ENCODE results near the gene COG8. TPM values are rescaled to one million over a fixed set of nuclear protein-coding genes. Genes with fewer than 3 reads are reported as not detected.

Gene COG8
- total RNA-seq, 1 donor from 2014 or later: 32.4 TPM

GRCh38 chr16:69315486-69316311 is 23.7 kb downstream of the COG8 start:
- H4K20me1 ChIP-seq (ENCODE audit: insufficient read depth, low read length): peaks cover 61% of the 10 kb centered on the region
- H3K4me3 Mint-ChIP-seq (ENCODE audit: unreplicated experiment): no peak overlapping the region
- no peak overlapping the region for H3K27ac ChIP-seq (ENCODE audit: low read depth, low read length)
- peaks cover 13% of the 10 kb centered on the region for H3K4me1 ChIP-seq (ENCODE audit: insufficient read depth, low read length)
- H3K4me1 Mint-ChIP-seq (ENCODE audit: low read depth, unreplicated experiment): no peaks in the 10 kb centered on the region
- no peaks in the 10 kb centered on the region for H3K27me3 Mint-ChIP-seq (ENCODE audit: low read depth, unreplicated experiment)
- peaks cover 60% of the 10 kb centered on the region for H3K79me2 ChIP-seq (ENCODE audit: insufficient read depth, low read length)
- no peak overlapping the region for H3K27ac Mint-ChIP-seq (ENCODE audit: unreplicated experiment)
- TF ChIP-seq CTCF (IDR thresholded peaks at IDR 0.05; ENCODE audit: insufficient read depth, low read depth, low read length) (no peak), EZH2 (IDR thresholded peaks at IDR 0.05; ENCODE audit: insufficient read depth, low read length) (no peak)
- no peaks in the 10 kb centered on the region for H3K9me3 ChIP-seq (ENCODE audit: insufficient read depth, low read depth, low read length)
- DNase-seq (ENCODE audit: low read depth) (no peak), FAIRE-seq (no peak)
- H3K27me3 ChIP-seq (ENCODE audit: insufficient read depth, low read length): no peaks in the 10 kb centered on the region
- H2AFZ ChIP-seq (ENCODE audit: low read depth, low read length): no peak overlapping the region
- H3K9ac ChIP-seq (ENCODE audit: low read length): no peak overlapping the region
- H3K36me3 Mint-ChIP-seq (ENCODE audit: low read depth, unreplicated experiment): peaks cover 12% of the 10 kb centered on the region
- H3K4me2 ChIP-seq (ENCODE audit: low read length): no peak overlapping the region
- H3K9me3 Mint-ChIP-seq (ENCODE audit: unreplicated experiment): no peaks in the 10 kb centered on the region
- no peak overlapping the region for H3K4me3 ChIP-seq (ENCODE audit: insufficient read depth, low read depth, low read length)
- peaks cover 32% of the 10 kb centered on the region for H3K36me3 ChIP-seq (ENCODE audit: insufficient read depth, low read length)

GRCh38 chr16:69314534-69314933 is 24.8 kb downstream of the COG8 start:
- no peaks in the 10 kb centered on the region for H3K4me1 Mint-ChIP-seq (ENCODE audit: low read depth, unreplicated experiment)
- no peak overlapping the region for H2AFZ ChIP-seq (ENCODE audit: low read depth, low read length)
- peaks cover 57% of the 10 kb centered on the region for H3K79me2 ChIP-seq (ENCODE audit: insufficient read depth, low read length)
- peaks cover 14% of the 10 kb centered on the region for H3K36me3 Mint-ChIP-seq (ENCODE audit: low read depth, unreplicated experiment)
- no peak overlapping the region for H3K4me2 ChIP-seq (ENCODE audit: low read length)
- H4K20me1 ChIP-seq (ENCODE audit: insufficient read depth, low read length): peaks cover 52% of the 10 kb centered on the region
- H3K27me3 Mint-ChIP-seq (ENCODE audit: low read depth, unreplicated experiment): no peaks in the 10 kb centered on the region
- no peak overlapping the region for H3K4me3 Mint-ChIP-seq (ENCODE audit: unreplicated experiment)
- H3K27ac ChIP-seq (ENCODE audit: low read depth, low read length): no peak overlapping the region
- H3K27ac Mint-ChIP-seq (ENCODE audit: unreplicated experiment): no peak overlapping the region
- H3K27me3 ChIP-seq (ENCODE audit: insufficient read depth, low read length): no peaks in the 10 kb centered on the region
- H3K9me3 Mint-ChIP-seq (ENCODE audit: unreplicated experiment): no peaks in the 10 kb centered on the region
- H3K9me3 ChIP-seq (ENCODE audit: insufficient read depth, low read depth, low read length): no peaks in the 10 kb centered on the region
- TF ChIP-seq EZH2 (IDR thresholded peaks at IDR 0.05; ENCODE audit: insufficient read depth, low read length) (no peak), CTCF (IDR thresholded peaks at IDR 0.05; ENCODE audit: insufficient read depth, low read depth, low read length) (no peak)
- H3K4me3 ChIP-seq (ENCODE audit: insufficient read depth, low read depth, low read length): no peak overlapping the region
- no peak overlapping the region for H3K9ac ChIP-seq (ENCODE audit: low read length)
- FAIRE-seq (no peak), DNase-seq (ENCODE audit: low read depth) (no peak)
- H3K4me1 ChIP-seq (ENCODE audit: insufficient read depth, low read length): peaks cover 15% of the 10 kb centered on the region
- peaks cover 28% of the 10 kb centered on the region for H3K36me3 ChIP-seq (ENCODE audit: insufficient read depth, low read length)

- TF ChIP-seq CTCF (IDR thresholded peaks at IDR 0.05; ENCODE audit: insufficient read depth, low read depth, low read length) (no peak), EZH2 (IDR thresholded peaks at IDR 0.05; ENCODE audit: insufficient read depth, low read length) (no peak)
- Histone ChIP-seq H3K9me3 (ENCODE audit: insufficient read depth, low read depth, low read length) (no peaks in the 10 kb centered on the region), H3K4me2 (ENCODE audit: low read length) (no peak overlapping the region), H3K9ac (ENCODE audit: low read length) (no peak overlapping the region), H3K27ac (ENCODE audit: low read depth, low read length) (no peak overlapping the region), H2AFZ (ENCODE audit: low read depth, low read length) (no peak overlapping the region), H3K79me2 (ENCODE audit: insufficient read depth, low read length) (peaks cover 57% of the 10 kb centered on the region), H3K36me3 (ENCODE audit: insufficient read depth, low read length) (peaks cover 18% of the 10 kb centered on the region), H3K4me1 (ENCODE audit: insufficient read depth, low read length) (peaks cover 15% of the 10 kb centered on the region), H3K4me3 (ENCODE audit: insufficient read depth, low read depth, low read length) (no peak overlapping the region), H4K20me1 (ENCODE audit: insufficient read depth, low read length) (peaks cover 44% of the 10 kb centered on the region), H3K27me3 (ENCODE audit: insufficient read depth, low read length) (no peaks in the 10 kb centered on the region)
- no peaks in the 10 kb centered on the region for H3K9me3 Mint-ChIP-seq (ENCODE audit: unreplicated experiment)
- no peak for FAIRE-seq
- no peak overlapping the region for H3K27ac Mint-ChIP-seq (ENCODE audit: unreplicated experiment)
- peak overlapping the region; percentile 65 for H3K4me3 Mint-ChIP-seq (ENCODE audit: unreplicated experiment)
- DNase-seq (ENCODE audit: low read depth): no peak
- H3K4me1 Mint-ChIP-seq (ENCODE audit: low read depth, unreplicated experiment): no peaks in the 10 kb centered on the region
- H3K36me3 Mint-ChIP-seq (ENCODE audit: low read depth, unreplicated experiment): peaks cover 13% of the 10 kb centered on the region
- H3K27me3 Mint-ChIP-seq (ENCODE audit: low read depth, unreplicated experiment): no peaks in the 10 kb centered on the region
These were observed 25.9 kb downstream of the COG8 start for GRCh38 chr16:69313469-69313868.

Data from astrocyte (in vitro differentiated cells and primary cell).